HFF-Myc (cell line): ENCODE measurements around the gene CHL1.

Source experiments
- DNase-seq: peaks from one replicate; pipeline ENCODE4 v3.0.0-alpha.2; 2011; ENCODE audit warnings: low read depth; ENCODE audit errors: extremely low read depth
- H3K4me3 ChIP-seq: replicated peaks from 2 replicates; pipeline ENCODE4 v1.5.1; 2011; ENCODE audit warnings: low read depth, mild to moderate bottlenecking, control low read depth, low read length
- TF ChIP-seq, protein P1 (sequence below): IDR thresholded peaks from 2 replicates; pipeline ENCODE4 v1.5.1; 2012; ENCODE audit warnings: mild to moderate bottlenecking, low read depth, low read length, control low read depth; ENCODE audit errors: missing control alignments

CHL1 gene

DNA sequence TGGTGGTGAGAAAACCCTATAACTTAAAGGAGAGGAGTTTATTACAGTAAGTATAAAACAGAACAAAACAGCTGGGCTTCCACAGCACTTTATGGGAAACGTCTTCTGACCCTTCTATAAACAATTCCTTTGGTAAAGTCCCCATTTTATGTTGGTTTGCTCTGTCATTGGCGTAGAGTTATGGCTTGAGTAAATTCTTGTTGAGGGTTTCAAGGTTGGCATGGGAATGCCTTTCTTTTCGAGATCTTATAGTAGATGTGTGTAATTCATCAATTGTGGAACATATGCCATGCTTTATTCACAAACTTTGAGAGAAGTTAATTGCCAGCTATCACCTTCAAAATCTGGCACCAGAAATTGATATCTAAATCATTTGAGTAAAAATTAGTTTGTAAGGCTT, 11.6 kb upstream of the CHL1 start:
- H3K4me3 ChIP-seq, result no peak overlapping the region
- TF ChIP-seq, protein P1, sequence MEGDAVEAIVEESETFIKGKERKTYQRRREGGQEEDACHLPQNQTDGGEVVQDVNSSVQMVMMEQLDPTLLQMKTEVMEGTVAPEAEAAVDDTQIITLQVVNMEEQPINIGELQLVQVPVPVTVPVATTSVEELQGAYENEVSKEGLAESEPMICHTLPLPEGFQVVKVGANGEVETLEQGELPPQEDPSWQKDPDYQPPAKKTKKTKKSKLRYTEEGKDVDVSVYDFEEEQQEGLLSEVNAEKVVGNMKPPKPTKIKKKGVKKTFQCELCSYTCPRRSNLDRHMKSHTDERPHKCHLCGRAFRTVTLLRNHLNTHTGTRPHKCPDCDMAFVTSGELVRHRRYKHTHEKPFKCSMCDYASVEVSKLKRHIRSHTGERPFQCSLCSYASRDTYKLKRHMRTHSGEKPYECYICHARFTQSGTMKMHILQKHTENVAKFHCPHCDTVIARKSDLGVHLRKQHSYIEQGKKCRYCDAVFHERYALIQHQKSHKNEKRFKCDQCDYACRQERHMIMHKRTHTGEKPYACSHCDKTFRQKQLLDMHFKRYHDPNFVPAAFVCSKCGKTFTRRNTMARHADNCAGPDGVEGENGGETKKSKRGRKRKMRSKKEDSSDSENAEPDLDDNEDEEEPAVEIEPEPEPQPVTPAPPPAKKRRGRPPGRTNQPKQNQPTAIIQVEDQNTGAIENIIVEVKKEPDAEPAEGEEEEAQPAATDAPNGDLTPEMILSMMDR, result no peak

DNA sequence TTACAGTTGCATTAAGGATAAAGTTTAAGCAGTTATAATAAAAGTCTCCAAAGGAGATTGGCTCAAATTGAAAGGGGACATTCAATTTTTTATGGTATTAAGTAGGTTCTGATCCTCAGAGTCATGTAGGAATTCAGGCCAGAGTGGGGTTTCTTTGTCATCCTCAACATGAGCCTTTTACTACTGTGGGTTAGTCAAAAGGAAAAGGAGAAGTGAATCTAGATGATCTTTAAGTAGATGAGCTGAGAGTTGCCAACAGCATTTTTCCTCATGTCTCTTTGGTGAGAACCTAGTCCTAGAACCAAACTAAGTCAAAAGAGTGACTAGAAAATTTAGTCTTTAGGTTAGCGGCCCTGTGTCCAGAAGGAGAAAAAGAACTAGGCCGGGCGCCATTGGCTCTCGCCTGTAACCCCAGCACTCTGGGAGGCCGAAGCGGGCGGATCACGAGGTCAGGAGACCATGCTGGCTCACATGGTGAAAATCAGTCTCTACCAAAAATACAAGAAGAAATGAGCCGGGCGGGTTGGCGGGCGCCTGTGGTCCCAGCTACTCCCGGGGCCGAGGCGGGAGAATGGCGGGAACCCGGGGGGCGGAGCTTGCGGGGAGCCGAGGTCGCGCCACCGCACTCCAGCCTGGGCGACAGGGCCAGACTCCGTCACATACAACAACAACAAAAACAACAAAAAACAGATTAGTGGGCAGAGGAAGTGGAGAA, 4.2 kb upstream of the CHL1 start:
- no peak overlapping the region for H3K4me3 ChIP-seq
- no peak for DNase-seq
- TF ChIP-seq, protein P1, result no peak

More for the DNA sequence above, 11.6 kb upstream of the CHL1 start:
- no peak for DNase-seq

DNA sequence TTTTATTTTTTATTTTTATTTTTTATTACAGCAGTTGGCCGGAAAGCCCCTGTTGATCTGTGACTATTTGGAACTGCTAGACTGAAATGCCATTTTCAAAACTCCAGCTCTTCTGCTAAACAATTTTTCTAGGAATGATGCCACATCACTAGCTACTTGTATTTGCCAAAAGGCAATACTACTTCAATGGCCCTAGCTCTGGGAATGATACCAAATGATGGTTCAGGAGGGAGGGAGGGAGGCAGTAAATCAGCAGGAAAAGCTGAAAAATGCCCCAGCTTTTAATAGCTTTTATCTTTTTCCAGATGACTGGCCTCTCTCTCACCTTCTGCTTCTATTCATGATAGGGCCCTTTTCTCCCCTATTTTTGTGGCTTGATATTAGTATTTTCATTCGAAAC, 2.6 kb upstream of the CHL1 start:
- H3K4me3 ChIP-seq, result no peak overlapping the region
- TF ChIP-seq, protein P1, result no peak
- no peak for DNase-seq

DNA sequence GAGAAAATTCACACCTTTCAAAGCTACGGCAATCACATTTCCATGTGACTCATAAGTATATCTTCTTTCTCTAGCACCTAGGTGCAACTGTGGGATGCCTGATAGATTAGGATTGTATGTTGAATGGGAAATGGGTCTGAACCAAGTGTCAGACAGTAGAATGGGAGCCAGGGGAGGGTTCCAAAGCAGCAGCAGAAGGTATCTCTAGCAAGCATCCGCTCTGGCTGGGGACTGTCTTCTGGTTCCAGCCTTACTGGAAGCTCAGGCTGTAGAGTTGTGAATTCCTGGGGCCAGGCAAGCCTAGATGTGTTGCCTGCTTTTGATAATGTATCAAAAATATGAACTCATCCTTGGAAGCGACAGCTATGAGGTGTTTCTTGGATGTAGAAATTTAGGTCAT, 2.1 kb upstream of the CHL1 start:
- TF ChIP-seq, protein P1, result no peak
- no peak overlapping the region for H3K4me3 ChIP-seq
- DNase-seq, result no peak

DNA sequence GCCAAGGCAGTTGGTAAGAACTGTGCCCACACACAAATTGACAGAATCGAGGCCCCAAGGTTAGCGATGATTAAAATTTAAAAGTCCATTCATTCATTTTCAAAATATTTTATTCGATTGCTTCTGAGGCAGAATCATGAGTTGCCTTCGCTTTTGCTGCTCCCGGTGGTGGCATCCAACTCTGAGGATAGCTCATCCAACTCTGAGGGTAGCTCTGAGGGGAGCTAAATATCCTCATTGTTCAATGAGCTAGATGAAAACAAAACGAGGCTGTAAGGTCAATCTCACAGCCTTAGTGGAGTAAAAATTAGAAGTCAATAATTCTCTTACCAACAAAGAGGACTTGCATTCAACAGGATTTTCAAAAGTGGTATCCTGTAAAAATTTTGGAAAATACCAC, 897 bp upstream of the CHL1 start:
- no peak overlapping the region for H3K4me3 ChIP-seq
- no peak for DNase-seq
- TF ChIP-seq, protein P1, result no peak

DNA sequence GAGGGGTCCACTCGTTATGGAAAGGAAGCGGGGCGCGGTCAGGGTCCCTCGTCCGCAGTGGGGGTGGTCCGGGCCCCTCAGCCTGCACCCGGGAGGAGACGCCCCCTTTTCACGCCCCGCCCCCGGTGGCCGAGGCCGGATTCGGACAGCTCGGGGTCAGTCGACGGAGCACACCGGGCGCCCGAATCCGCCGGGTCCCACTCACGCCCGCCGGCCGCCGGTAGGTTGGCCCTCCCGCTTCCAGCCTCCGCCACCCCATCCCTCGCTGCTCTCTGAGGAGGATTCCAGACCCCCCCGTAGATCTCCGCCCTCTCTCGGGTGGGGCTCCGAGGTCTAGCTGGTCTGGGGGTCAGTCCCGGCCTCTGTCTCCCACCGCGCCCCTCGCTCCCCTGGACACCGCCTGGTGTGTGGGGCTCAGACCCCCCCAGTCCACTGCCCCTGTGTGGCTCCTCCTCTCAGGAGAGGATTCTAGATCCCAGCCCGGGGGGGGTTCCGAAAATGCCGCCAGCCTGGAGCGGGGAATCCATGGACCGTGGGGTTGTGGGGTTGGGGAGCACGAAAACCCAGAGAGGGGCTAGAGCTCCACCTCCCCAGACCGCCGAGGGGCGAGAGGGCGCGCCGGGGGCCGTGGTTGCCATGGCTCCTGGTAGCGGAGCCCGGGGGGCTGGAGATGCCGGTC, 725 bp downstream of the CHL1 start:
- TF ChIP-seq, protein P1, result no peak
- no peak overlapping the region for H3K4me3 ChIP-seq
- DNase-seq, result no peak
